ENCODE results near the gene KPNA6.

The KPNA6 gene

GRCh38 chr1:32208891-32209328, 101.1 kb downstream of the KPNA6 start, which contains the start of gene DCDC2B:
DCDC2B (plus strand) TSS chr1:32209089; CDS start chr1:32209094, 5 bp downstream.
- in situ Hi-C loops (cut with MboI; ENCODE audit: low sequenced_read_pairs): loop anchor here (25.0 kb wide), 1 partner anchor 153 kb away; the partner anchor contains the start of genes FAM229A and TSSK3

- in situ Hi-C loops (cut with MboI; ENCODE audit: low sequenced_read_pairs): loop anchor here (25.0 kb wide), 1 partner anchor 146 kb away; the partner anchor contains the start of genes FAM229A and TSSK3
These were observed 108.0 kb downstream of the KPNA6 start for GRCh38 chr1:32215629-32216480.

- in situ Hi-C loops (cut with MboI; ENCODE audit: low sequenced_read_pairs): loop anchor here (25.0 kb wide), 1 partner anchor 146 kb away; the partner anchor contains the start of genes FAM229A and TSSK3
These were observed 108.7 kb downstream of the KPNA6 start for GRCh38 chr1:32216566-32216965.

- in situ Hi-C loops (cut with MboI; ENCODE audit: low sequenced_read_pairs): loop anchor here (25.0 kb wide), 1 partner anchor 143 kb away; the partner anchor contains the start of genes FAM229A and TSSK3
These were observed 111.2 kb downstream of the KPNA6 start for GRCh38 chr1:32219022-32219421.

- in situ Hi-C loops (cut with MboI; ENCODE audit: low sequenced_read_pairs): loop anchor here (25.0 kb wide), 1 partner anchor 141 kb away; the partner anchor contains the start of genes FAM229A and TSSK3
These were observed 113.1 kb downstream of the KPNA6 start for GRCh38 chr1:32220746-32221580.

- in situ Hi-C loops (cut with MboI; ENCODE audit: low sequenced_read_pairs): loop anchor here (25.0 kb wide), 1 partner anchor 141 kb away; the partner anchor contains the start of genes FAM229A and TSSK3
These were observed 113.7 kb downstream of the KPNA6 start for GRCh38 chr1:32221581-32221979.

GRCh38 chr1:32221980-32222755, 114.3 kb downstream of the KPNA6 start, which contains the start of the genes EIF3I and TMEM234:
EIF3I (plus strand) TSS chr1:32222407; CDS start chr1:32222442, 35 bp downstream.
TMEM234 (minus strand) TSS chr1:32222353; CDS start chr1:32222322, 31 bp downstream.
- in situ Hi-C loops (cut with MboI; ENCODE audit: low sequenced_read_pairs): loop anchor here (25.0 kb wide), 1 partner anchor 140 kb away; the partner anchor contains the start of genes FAM229A and TSSK3

- in situ Hi-C loops (cut with MboI; ENCODE audit: low sequenced_read_pairs): loop anchor here (25.0 kb wide), 1 partner anchor 139 kb away; the partner anchor contains the start of genes FAM229A and TSSK3
These were observed 115.8 kb downstream of the KPNA6 start for GRCh38 chr1:32223683-32224082.

GRCh38 chr1:32224285-32224684, 116.4 kb downstream of the KPNA6 start:
- in situ Hi-C loops (cut with MboI; ENCODE audit: low sequenced_read_pairs): loop anchor here (25.0 kb wide), 1 partner anchor 138 kb away; the partner anchor contains the start of genes FAM229A and TSSK3
